Measurements from ENCODE around the gene PRRX2.

DNA sequence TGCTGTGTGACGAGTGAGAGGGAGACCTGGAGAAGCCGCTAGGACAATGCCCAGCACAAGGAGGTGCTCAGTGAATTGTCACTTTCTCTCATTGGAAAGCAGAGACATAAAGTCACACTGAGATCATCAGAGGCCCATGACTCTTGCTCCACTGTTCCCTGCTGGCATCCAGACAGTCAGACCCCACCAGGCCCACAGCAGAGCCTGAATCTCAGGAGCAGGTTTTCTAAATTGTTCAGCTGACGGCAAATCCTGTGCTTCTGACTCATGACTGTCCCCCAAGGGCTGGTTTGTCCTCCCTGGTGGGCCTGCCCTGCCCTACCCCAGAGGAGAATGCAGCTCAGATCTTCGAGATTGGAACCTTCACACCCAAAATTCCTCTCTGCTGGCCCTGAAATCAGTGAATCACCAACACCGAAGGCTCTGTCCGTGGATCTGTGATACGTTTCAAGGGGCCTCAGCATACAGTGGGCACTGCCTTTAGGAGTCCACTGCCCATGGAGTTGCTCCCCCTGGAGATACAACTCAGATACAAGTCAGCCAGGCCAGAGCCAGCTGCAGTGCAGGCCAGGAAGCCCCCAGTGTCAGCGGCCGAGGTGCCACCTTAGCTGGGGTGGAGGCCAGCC is 84.7 kb downstream of the PRRX2 start:
- no peak for TF ChIP-seq CTCF (conservative IDR thresholded peaks at IDR 0.05 in 1 of 2, IDR thresholded peaks at IDR 0.05 in 1 of 2; ENCODE audit: extremely low read depth in 1 of 2, insufficient read depth in 1 of 2, low read depth in 1 of 2, low read length in 2 of 2)
- no peak for TF ChIP-seq EZH2 (IDR thresholded peaks at IDR 0.05; ENCODE audit: borderline replicate concordance, low read length)

Measured in mammary epithelial cell (primary cell).